D721Med (cell line): ENCODE data around the gene GAB2.

Source experiments
- DNase-seq: peaks from one replicate; pipeline ENCODE4 v3.0.0; 2011; ENCODE audit warnings: low spot score; ENCODE audit not compliant: insufficient read length
- FAIRE-seq: peaks from 2 replicates; lab custom pipeline; 2011; peaks lifted over from hg19 to GRCh38; lab: Jason Lieb, UNC
- CTCF ChIP-seq: IDR thresholded peaks from 2 replicates; pipeline ENCODE4 v1.5.1; 2012; ENCODE audit warnings: mild to moderate bottlenecking, control low read depth; ENCODE audit not compliant: insufficient read depth; ENCODE audit errors: missing control alignments

The GAB2 gene

GRCh38 chr11:78214331-78215194 lies 203.1 kb downstream of the GAB2 start:
- DNase-seq (no peak), FAIRE-seq (no peak)
- no peak for TF ChIP-seq CTCF

GRCh38 chr11:78213526-78214330 lies 203.9 kb downstream of the GAB2 start:
- no peak for DNase-seq
- no peak for TF ChIP-seq CTCF
- FAIRE-seq, result no peak

GRCh38 chr11:78212586-78213371 lies 204.8 kb downstream of the GAB2 start:
- DNase-seq, result no peak
- no peak for TF ChIP-seq CTCF
- FAIRE-seq, result no peak

- no peak for FAIRE-seq
- no peak for DNase-seq
- TF ChIP-seq CTCF, result no peak
These were observed 206.1 kb downstream of the GAB2 start for GRCh38 chr11:78211565-78211964.

- no peak for FAIRE-seq
- TF ChIP-seq CTCF, result no peak
- no peak for DNase-seq
These were observed 207.5 kb downstream of the GAB2 start for GRCh38 chr11:78210000-78210608.

- DNase-seq (no peak), FAIRE-seq (no peak)
- TF ChIP-seq CTCF, result no peak
These were observed 208.1 kb downstream of the GAB2 start for GRCh38 chr11:78209478-78209877.
